Mucosa of descending colon (tissue), 3 donors: Measurements from ENCODE around the gene EYA2. TPM values are rescaled to one million over a fixed set of nuclear protein-coding genes. Genes with fewer than 3 reads are reported as not detected.
A peak's percentile ranks its signal among the peaks of the same experiment; 100 is the strongest.

Experiments used
- ATAC-seq: fragments of 200-7000 bp; cut with Tn5 transposase; one replicate; pipeline ENCODE4 v1.9.1; 2020; ENCODE audit warnings: mild to moderate bottlenecking, moderate library complexity
- DNase-seq, 3 donors: peaks; one replicate each; pipeline ENCODE4 v3.0.0-alpha.2; 2020
- H3K36me3 ChIP-seq: fragments of 200-600 bp; one replicate; pipeline ENCODE4 v1.8.0; 2021; ENCODE audit warnings: low read depth, mild to moderate bottlenecking
- H3K4me1 ChIP-seq: fragments of 200-600 bp; one replicate; pipeline ENCODE4 v1.8.0; 2021; ENCODE audit warnings: low read depth, mild to moderate bottlenecking
- H3K4me3 ChIP-seq: fragments of 200-600 bp; one replicate; pipeline ENCODE4 v1.8.0; 2021; ENCODE audit warnings: mild to moderate bottlenecking
- H3K9me3 ChIP-seq: fragments of 200-600 bp; one replicate; pipeline ENCODE4 v1.8.0; 2021; ENCODE audit warnings: mild to moderate bottlenecking
- CTCF ChIP-seq: fragments of 200-600 bp; IDR thresholded peaks from one replicate; pipeline ENCODE4 v1.8.0; 2022; ENCODE audit warnings: antibody characterized with exemption, mild to moderate bottlenecking
- intact Hi-C, 2 donors: fragments of 100-400 bp; cut with DNase I in 1 of 2; cut with micrococcal nuclease in 1 of 2; formaldehyde crosslinking; loops; one replicate each; pipeline versions ENCODE4 v1.11.0 to v1.11.1; 2022; cut with DNase I, micrococcal nuclease
- total RNA-seq, 3 donors: library from RNA; stranded (reverse); fragmentation: NEBNext Ultra II Directional in 2 of 3; extraction: Animal tissue kit (Norgen Biotek cat#: 25700) in 2 of 3; gene quantifications; one replicate each; pipeline versions ENCODE4 v1.2.1 to v1.2.4, GENCODE V29; 2021 to 2023
- donor health status: DM: no; HTN: no; CAD: no; lungs with moderate emphysema.
- donor health status: DM: no; HTN: no; CAD: no.
- donor health status: DM: no; HTN: yes; CAD: no.

The EYA2 gene
- total RNA-seq, 3 donors from 2014 or later = 14.3 to 22.3 (median 19.5) TPM

GRCh38 chr20:46933150-46933549 is 38.5 kb downstream of the EYA2 start:
- DNase-seq = no peak
- Histone ChIP-seq H3K36me3 (no peaks in the 10 kb centered on the region), H3K4me3 (no peak overlapping the region), H3K4me1 (no peaks in the 10 kb centered on the region), H3K9me3 (no peaks in the 10 kb centered on the region)
- TF ChIP-seq CTCF = no peak
- intact Hi-C loops = no loop called here
- ATAC-seq = no peak

GRCh38 chr20:46934746-46935287 is 40.2 kb downstream of the EYA2 start:
- ATAC-seq = peak; percentile 27
- Histone ChIP-seq H3K9me3 (no peaks in the 10 kb centered on the region), H3K4me3 (no peak overlapping the region), H3K4me1 (no peaks in the 10 kb centered on the region), H3K36me3 (no peaks in the 10 kb centered on the region)
- DNase-seq = no peak
- intact Hi-C loops = no loop called here
- TF ChIP-seq CTCF = no peak

GRCh38 chr20:46935394-46936017 is 40.9 kb downstream of the EYA2 start:
- ATAC-seq = no peak
- H3K36me3 ChIP-seq = no peaks in the 10 kb centered on the region

GRCh38 chr20:46936415-46937156 is 41.9 kb downstream of the EYA2 start:
- ATAC-seq (no peak), DNase-seq (no peak)
- no peak for TF ChIP-seq CTCF
- no peak overlapping the region for H3K4me3 ChIP-seq
- no peaks in the 10 kb centered on the region for H3K9me3 ChIP-seq
- intact Hi-C loops = no loop called here
- no peaks in the 10 kb centered on the region for H3K4me1 ChIP-seq
- H3K36me3 ChIP-seq = no peaks in the 10 kb centered on the region

More at GRCh38 chr20:46935394-46936017, 40.9 kb downstream of the EYA2 start:
- intact Hi-C loops = no loop called here
- Histone ChIP-seq H3K4me1 (no peaks in the 10 kb centered on the region), H3K9me3 (no peaks in the 10 kb centered on the region), H3K4me3 (no peak overlapping the region)
- no peak for TF ChIP-seq CTCF
- no peak for DNase-seq

GRCh38 chr20:46937157-46937523 is 42.5 kb downstream of the EYA2 start:
- Histone ChIP-seq H3K36me3 (no peaks in the 10 kb centered on the region), H3K4me1 (no peaks in the 10 kb centered on the region), H3K9me3 (no peaks in the 10 kb centered on the region), H3K4me3 (no peak overlapping the region)
- DNase-seq (no peak), ATAC-seq (no peak)
- no peak for TF ChIP-seq CTCF
- intact Hi-C loops = no loop called here
